Measurements from ENCODE around the gene CYP27B1. TPM values are rescaled to one million over a fixed set of nuclear protein-coding genes. Genes with fewer than 3 reads are reported as not detected.

Gene CYP27B1
- total RNA-seq, 8 experiments from 2014 or later: 0.76 to 3.5 (median 1.6) TPM

DNA sequence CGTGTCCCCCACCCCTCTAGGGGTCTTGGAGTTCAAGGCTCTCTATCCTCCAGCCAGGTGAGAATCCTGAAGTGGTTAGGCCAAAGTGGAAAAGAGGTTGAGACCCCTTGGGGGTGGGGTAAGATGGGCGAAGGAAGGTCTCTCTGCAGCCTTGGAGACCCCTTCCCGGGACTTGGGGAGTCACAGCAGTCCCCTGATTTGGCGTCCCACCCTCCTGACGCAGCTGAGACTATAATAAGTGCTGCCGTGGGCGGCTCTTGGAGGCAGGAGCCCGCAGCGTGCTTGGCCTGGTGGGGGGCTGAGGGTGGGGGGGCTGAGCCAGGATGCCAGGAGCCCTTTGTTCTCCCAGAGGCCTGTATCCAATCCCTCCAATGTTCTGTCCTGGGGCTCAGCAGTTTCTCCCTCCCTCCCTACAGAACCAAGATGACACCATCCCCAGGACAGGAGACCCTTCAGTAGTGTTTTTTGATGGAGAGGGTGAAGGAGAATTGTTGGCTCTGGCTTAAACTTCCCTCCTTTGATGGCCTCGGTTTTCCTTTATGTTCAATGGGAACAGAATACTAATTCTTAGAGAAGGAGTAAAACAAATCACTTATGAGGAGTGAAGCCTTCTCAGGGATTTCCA lies 26.9 kb downstream of the CYP27B1 start:
- no peak overlapping the region for H3K4me3 ChIP-seq
- H3K27ac ChIP-seq: no peak overlapping the region
- peaks cover 26 to 28% of the 10 kb centered on the region in 2 donors for H3K4me1 ChIP-seq (replicated peaks in 1 of 2)
- no peak for ATAC-seq (replicated peaks in 6 of 8)
- in situ Hi-C loops (cut with MboI; ENCODE audit: low pct_unique_long_range_greater_than_20kb in 2 of 9, low sequenced_read_pairs in 9 of 9, unreplicated experiment in 9 of 9): no loop called here
- 0 to 100% (median 41%) methylated on average over 1 to 2 of the region's 10 CpGs; no CpG with 5 or more reads in 2 of the 10 experiments for WGBS, 10 experiments

DNA sequence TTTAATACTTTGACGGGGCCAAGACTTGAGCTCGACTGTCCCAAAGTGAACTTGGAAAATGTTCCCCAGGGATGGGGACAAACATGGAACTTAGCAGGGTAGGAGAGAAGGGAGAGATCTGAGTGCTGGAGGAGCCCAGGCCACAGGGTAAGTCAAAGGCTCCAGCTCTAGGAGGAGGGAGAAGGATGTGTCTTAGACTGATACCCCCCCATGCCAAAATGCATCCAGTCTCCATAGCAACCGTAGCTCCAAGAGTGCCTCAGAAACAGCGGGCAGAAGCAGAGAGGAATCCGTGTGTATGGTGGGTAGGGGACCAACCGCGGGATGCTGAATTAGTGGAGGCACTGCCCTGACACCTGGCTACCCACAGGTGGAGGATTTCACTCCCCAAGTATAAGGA lies 27.5 kb downstream of the CYP27B1 start:
- 12 to 46% (median 20%) methylated on average over 1 to 5 of the region's 7 CpGs; no CpG with 5 or more reads in 7 of the 10 experiments for WGBS, 10 experiments
- peaks cover 29 to 33% of the 10 kb centered on the region in 2 donors for H3K4me1 ChIP-seq (replicated peaks in 1 of 2)
- H3K27ac ChIP-seq: no peak overlapping the region

GRCh38 chr12:57738661-57739237 lies 28.1 kb downstream of the CYP27B1 start, which contains the start of gene AGAP2:
Gene AGAP2 (minus strand): TSS chr12:57738742. CDS start chr12:57738246, 496 bp downstream.
- in situ Hi-C loops (cut with MboI; ENCODE audit: low pct_unique_long_range_greater_than_20kb in 2 of 9, low sequenced_read_pairs in 9 of 9, unreplicated experiment in 9 of 9): no loop called here
- peak in 6 of 8 experiments; percentile 14 to 59 (median 50) for ATAC-seq (replicated peaks in 6 of 8)
- WGBS, 10 experiments: 0 to 2% (median 0%) methylated on average over 1 to 7 of the region's 36 CpGs; no CpG with 5 or more reads in 6 of the 10 experiments
- Histone ChIP-seq H3K27ac (peak within 1 kb of the TSS; percentile 33 to 56), H3K4me1 (replicated peaks in 1 of 2) (peaks cover 26 to 33% of the 10 kb centered on the region in 2 donors), H3K4me3 (peak within 1 kb of the TSS; percentile 46 to 77 (median 71))

More for the DNA sequence above, 27.5 kb downstream of the CYP27B1 start:
- no peak for ATAC-seq (replicated peaks in 6 of 8)
- in situ Hi-C loops (cut with MboI; ENCODE audit: low pct_unique_long_range_greater_than_20kb in 2 of 9, low sequenced_read_pairs in 9 of 9, unreplicated experiment in 9 of 9): no loop called here
- peak overlapping the region in 3 of 5 donors; percentile 46 to 74 (median 65) for H3K4me3 ChIP-seq

DNA sequence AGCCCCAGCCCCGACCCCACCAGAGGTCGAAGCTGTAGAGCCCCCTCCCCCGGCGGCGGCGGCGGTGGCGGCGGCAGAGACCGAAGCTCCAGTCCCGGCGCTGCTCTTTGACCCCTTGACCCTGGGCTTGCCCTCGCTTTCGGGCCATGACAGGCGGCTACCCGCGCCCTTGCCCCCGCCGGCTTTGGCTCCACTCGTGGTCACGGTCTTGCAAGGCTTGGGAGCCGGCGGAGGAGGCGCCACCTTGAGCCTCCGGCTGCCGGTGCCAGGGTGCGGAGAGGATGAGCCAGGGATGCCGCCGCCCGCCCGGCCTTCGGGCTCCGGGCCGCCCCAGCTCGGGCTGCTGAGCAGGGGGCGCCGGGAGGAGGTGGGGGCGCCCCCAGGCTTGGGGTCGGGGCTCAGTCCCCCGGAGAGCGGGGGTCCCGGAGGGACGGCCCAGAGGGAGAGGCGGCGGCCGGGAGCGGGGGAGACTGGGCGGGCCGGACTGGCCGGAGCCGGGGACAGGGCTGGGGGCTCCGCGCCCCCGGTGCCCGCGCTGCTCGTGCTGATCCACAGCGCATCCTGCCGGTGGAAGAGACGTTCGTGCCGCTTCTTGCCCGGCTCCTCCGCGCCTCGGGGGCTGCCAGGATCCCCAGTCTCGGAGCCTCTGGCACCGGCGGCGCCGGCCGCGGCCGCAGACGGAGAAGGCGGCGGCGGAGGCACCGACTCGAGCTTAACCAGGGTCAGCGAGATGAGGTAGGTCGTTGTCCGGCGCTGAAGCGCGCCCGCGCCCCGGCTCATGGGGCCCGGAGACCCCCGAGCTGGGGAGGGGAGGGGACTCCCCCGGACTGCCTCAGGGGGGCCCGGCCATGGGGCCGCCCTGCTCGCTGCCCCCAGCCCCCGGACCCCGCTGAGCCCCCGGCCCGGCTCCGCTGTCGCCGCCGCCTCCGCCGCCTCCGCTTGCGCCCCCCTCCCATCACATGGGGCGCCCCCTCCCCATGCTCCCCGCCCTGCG lies 29.1 kb downstream of the CYP27B1 start:
- peak overlapping the region; percentile 46 to 77 (median 71) for H3K4me3 ChIP-seq
- H3K4me1 ChIP-seq (replicated peaks in 1 of 2): peaks cover 26 to 33% of the 10 kb centered on the region in 2 donors
- peak overlapping the region; percentile 33 to 56 for H3K27ac ChIP-seq
- WGBS, 10 experiments: 0% methylated on average over 1 of the region's 110 CpGs; no CpG with 5 or more reads in 9 of the 10 experiments
- in situ Hi-C loops (cut with MboI; ENCODE audit: low pct_unique_long_range_greater_than_20kb in 2 of 9, low sequenced_read_pairs in 9 of 9, unreplicated experiment in 9 of 9): no loop called here
- ATAC-seq (replicated peaks in 6 of 8): peak; percentile 4 to 45 (median 38)

DNA sequence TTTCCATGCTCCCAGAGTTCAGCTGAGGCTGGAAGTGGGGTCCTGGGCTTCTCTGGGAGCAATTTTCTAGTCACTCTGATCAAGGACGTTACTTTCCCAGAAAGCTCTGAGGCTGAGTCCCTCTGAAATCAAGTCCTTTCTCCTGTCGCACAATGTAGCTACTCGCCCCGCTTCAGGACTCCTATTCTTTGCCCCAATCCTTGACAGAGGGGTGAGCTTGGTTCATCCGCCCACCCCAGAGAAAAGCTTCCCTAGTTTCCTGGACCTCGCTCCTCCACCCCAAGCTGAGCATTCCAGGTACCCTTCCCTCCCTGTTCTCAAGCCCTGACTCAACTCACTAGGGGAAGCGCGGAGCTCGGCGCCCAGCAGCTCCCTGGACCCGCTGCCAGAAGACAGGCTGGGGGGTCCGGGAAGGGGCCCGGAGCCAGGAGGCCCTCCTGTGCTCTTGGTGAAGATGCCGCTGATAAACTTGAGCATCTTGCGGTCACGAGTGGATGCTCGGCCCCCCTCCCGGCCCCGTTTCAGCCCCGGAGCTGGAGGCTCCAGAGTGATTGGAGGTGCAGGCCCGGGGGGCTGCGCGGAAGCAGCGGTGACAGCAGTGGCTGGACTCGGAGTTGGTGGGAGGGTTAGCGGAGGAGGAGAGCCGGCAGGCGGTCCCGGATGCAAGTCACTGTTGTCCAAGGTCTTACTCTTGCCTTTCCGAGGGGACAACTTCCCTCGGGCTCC lies 30.0 kb downstream of the CYP27B1 start:
- ATAC-seq (replicated peaks in 6 of 8): no peak
- Histone ChIP-seq H3K4me3 (peak overlapping the region; percentile 46 to 77 (median 71)), H3K27ac (no peak overlapping the region), H3K4me1 (replicated peaks in 1 of 2) (peaks cover 26 to 33% of the 10 kb centered on the region in 2 donors)
- in situ Hi-C loops (cut with MboI; ENCODE audit: low pct_unique_long_range_greater_than_20kb in 2 of 9, low sequenced_read_pairs in 9 of 9, unreplicated experiment in 9 of 9): no loop called here
- WGBS, 10 experiments: 0 to 67% (median 2%) methylated on average over 2 to 24 of the region's 31 CpGs; no CpG with 5 or more reads in 5 of the 10 experiments

DNA sequence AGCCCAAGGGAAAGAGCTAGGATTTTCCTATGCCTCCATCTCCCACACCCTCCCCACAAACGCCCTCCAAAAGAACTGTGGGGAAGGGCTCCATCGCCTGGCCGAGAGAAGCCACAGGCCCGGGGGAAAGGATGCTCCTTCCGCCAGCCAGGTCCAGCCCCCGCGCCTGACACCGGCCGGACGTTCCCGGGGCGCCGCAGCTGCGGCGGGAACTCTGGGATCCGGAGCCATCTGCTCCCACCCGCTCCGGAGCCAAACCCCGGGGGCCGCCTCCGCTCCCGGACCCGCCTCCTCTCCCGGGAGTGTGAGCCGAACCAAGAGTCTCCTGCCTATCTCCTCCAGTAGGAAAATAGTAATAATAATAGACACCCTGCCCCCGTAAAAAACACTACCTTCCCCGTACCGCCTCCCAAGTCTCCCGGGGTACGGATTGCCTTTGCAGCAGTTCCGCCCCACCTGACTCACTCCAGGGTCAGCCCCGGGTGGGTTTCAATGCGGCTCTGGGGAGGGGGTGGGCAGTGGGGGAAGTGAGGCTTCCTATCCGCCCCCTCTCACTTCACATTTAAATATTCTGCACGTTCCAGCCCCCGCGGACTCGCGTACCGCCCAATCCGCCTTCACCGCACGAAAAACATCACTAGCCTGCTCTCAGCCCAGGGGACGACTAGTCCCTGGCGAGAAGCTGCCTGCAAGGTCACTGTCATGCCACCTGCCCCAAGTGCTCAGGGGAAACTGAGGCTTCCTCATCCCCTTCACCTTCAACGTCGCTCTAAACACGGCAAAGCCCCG lies 30.7 kb downstream of the CYP27B1 start:
- 0 to 21% (median 0%) methylated on average over 2 to 5 of the region's 49 CpGs; no CpG with 5 or more reads in 7 of the 10 experiments for WGBS, 10 experiments
- Histone ChIP-seq H3K27ac (no peak overlapping the region), H3K4me1 (replicated peaks in 1 of 2) (peaks cover 26 to 33% of the 10 kb centered on the region in 2 donors), H3K4me3 (peak overlapping the region; percentile 12 to 74 (median 24))
- in situ Hi-C loops (cut with MboI; ENCODE audit: low pct_unique_long_range_greater_than_20kb in 2 of 9, low sequenced_read_pairs in 9 of 9, unreplicated experiment in 9 of 9): no loop called here
- ATAC-seq (replicated peaks in 6 of 8): peak; percentile 52 to 73 (median 62)

- in situ Hi-C loops (cut with MboI; ENCODE audit: low pct_unique_long_range_greater_than_20kb in 2 of 9, low sequenced_read_pairs in 9 of 9, unreplicated experiment in 9 of 9): no loop called here
- H3K4me3 ChIP-seq: peak overlapping the region; percentile 12 to 74 (median 24)
- no peak overlapping the region for H3K27ac ChIP-seq
- peaks cover 26 to 33% of the 10 kb centered on the region in 2 donors for H3K4me1 ChIP-seq (replicated peaks in 1 of 2)
- peak in 6 of 8 experiments; percentile 3 to 13 (median 8) for ATAC-seq (replicated peaks in 6 of 8)
- WGBS, 10 experiments: 0 to 60% (median 23%) methylated on average over 1 to 3 of the region's 8 CpGs; no CpG with 5 or more reads in 2 of the 10 experiments
Measured at GRCh38 chr12:57735198-57735855, 31.6 kb downstream of the CYP27B1 start.

DNA sequence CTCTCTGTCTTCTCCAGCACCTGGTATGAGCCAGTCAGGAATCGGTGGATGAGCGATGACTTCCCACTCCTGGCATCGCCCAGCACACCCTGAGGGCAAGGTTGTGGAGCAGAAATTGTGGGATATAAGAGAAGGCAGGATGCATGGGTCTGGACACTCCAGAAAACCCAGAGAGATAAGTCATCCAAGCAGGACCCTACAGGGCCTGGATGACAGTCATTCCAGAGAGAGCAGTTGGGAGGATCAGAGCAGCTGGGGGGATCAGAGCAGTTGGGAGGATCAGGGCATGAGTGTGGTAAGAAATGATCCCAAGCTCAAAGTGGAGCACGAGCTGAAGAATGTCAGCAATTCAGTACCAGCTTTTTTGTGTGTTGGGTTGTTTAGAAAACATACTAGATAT lies 32.3 kb downstream of the CYP27B1 start:
- no peak overlapping the region for H3K27ac ChIP-seq
- peaks cover 26 to 32% of the 10 kb centered on the region in 2 donors for H3K4me1 ChIP-seq (replicated peaks in 1 of 2)
- ATAC-seq (replicated peaks in 6 of 8): no peak
- in situ Hi-C loops (cut with MboI; ENCODE audit: low pct_unique_long_range_greater_than_20kb in 2 of 9, low sequenced_read_pairs in 9 of 9, unreplicated experiment in 9 of 9): no loop called here
- 26 to 92% (median 71%) methylated on average over 1 to 4 of the region's 4 CpGs; no CpG with 5 or more reads in 2 of the 10 experiments for WGBS, 10 experiments
- no peak overlapping the region for H3K4me3 ChIP-seq

GRCh38 chr12:57733928-57734327 lies 33.0 kb downstream of the CYP27B1 start:
- H3K27ac ChIP-seq: no peak overlapping the region
- in situ Hi-C loops (cut with MboI; ENCODE audit: low pct_unique_long_range_greater_than_20kb in 2 of 9, low sequenced_read_pairs in 9 of 9, unreplicated experiment in 9 of 9): no loop called here
- WGBS, 10 experiments: 40 to 100% (median 75%) methylated on average over 1 to 3 of the region's 6 CpGs; no CpG with 5 or more reads in 6 of the 10 experiments
- ATAC-seq (replicated peaks in 6 of 8): no peak
- peaks cover 22 to 25% of the 10 kb centered on the region in 2 donors for H3K4me1 ChIP-seq (replicated peaks in 1 of 2)
- H3K4me3 ChIP-seq: no peak overlapping the region

- Histone ChIP-seq H3K4me3 (no peak overlapping the region), H3K4me1 (replicated peaks in 1 of 2) (peaks cover 22 to 25% of the 10 kb centered on the region in 2 donors), H3K27ac (no peak overlapping the region)
- no peak for ATAC-seq (replicated peaks in 6 of 8)
- WGBS, 10 experiments: 17 to 84% (median 79%) methylated on average over 1 to 7 of the region's 11 CpGs; no CpG with 5 or more reads in 3 of the 10 experiments
- in situ Hi-C loops (cut with MboI; ENCODE audit: low pct_unique_long_range_greater_than_20kb in 2 of 9, low sequenced_read_pairs in 9 of 9, unreplicated experiment in 9 of 9): no loop called here
Measured at GRCh38 chr12:57732726-57733593, 33.9 kb downstream of the CYP27B1 start.

Measured in motor neuron (in vitro differentiated cells).